Liver (tissue), 9 donors: ENCODE data around the gene ZNF530. TPM values are rescaled to one million over a fixed set of nuclear protein-coding genes. Genes with fewer than 3 reads are reported as not detected.

Experiments
- DNase-seq: peaks from one replicate; pipeline ENCODE4 v3.0.0-alpha.2; 2017; ENCODE audit warnings: low spot score
- H3K27ac ChIP-seq, 2 donors: one replicate each; pipeline ENCODE4 v1.7.0; 2013; ENCODE audit warnings: inconsistent platforms in 2 of 2, low read length in 2 of 2, control low read depth in 1 of 2, low read depth in 1 of 2, mild to moderate bottlenecking in 1 of 2
- H3K27me3 ChIP-seq, 4 donors: one replicate each; pipeline versions ENCODE4 v1.6.1 to v1.7.0; 2013; ENCODE audit warnings: low read length in 3 of 4, inconsistent platforms in 1 of 4, mild to moderate bottlenecking in 1 of 4, moderate library complexity in 1 of 4; ENCODE audit not compliant: control insufficient read depth in 4 of 4, insufficient read depth in 4 of 4
- H3K36me3 ChIP-seq, 4 donors: one replicate each; pipeline versions ENCODE4 v1.6.1 to v1.7.0; 2013; ENCODE audit warnings: low read length in 3 of 4, mild to moderate bottlenecking in 3 of 4, low read depth in 1 of 4, moderate library complexity in 1 of 4; ENCODE audit not compliant: control insufficient read depth in 4 of 4, insufficient read depth in 3 of 4
- H3K4me1 ChIP-seq, 4 donors: one replicate each; pipeline versions ENCODE4 v1.6.1 to v1.7.0; 2013; ENCODE audit warnings: low read length in 3 of 4, mild to moderate bottlenecking in 3 of 4, moderate library complexity in 1 of 4; ENCODE audit not compliant: control insufficient read depth in 4 of 4, insufficient read depth in 4 of 4
- H3K4me3 ChIP-seq, 3 donors: one replicate each; pipeline versions ENCODE4 v1.6.1 to v1.7.0; 2013; ENCODE audit warnings: low read length in 3 of 3, control low read depth in 1 of 3, low read depth in 1 of 3, mild to moderate bottlenecking in 1 of 3
- H3K9ac ChIP-seq, 2 donors: one replicate each; pipeline ENCODE4 v1.7.0; 2013; ENCODE audit warnings: low read length in 2 of 2, mild to moderate bottlenecking in 2 of 2, moderate library complexity in 2 of 2, control low read depth in 1 of 2, low read depth in 1 of 2
- H3K9me3 ChIP-seq, 4 donors: one replicate each; pipeline versions ENCODE4 v1.6.1 to v1.7.0; 2013; ENCODE audit warnings: low read length in 3 of 4; ENCODE audit not compliant: control insufficient read depth in 4 of 4
- EGR1 ChIP-seq, 2 donors: IDR thresholded peaks; 2 replicates each; pipeline ENCODE4 v1.6.1; 2016 to 2018; ENCODE audit warnings: antibody characterized with exemption in 2 of 2, low read depth in 2 of 2
- FOXA2 ChIP-seq: IDR thresholded peaks from 2 replicates; pipeline ENCODE4 v1.6.1; 2016; ENCODE audit warnings: antibody characterized with exemption
- GABPA ChIP-seq, 2 donors: IDR thresholded peaks in 1 of 2; conservative IDR thresholded peaks in 1 of 2; 2 replicates each; pipeline ENCODE4 v1.6.1; 2016; ENCODE audit warnings: antibody characterized with exemption in 2 of 2, mild to moderate bottlenecking in 1 of 2, moderate library complexity in 1 of 2
- HNF4G ChIP-seq: IDR thresholded peaks from 2 replicates; pipeline ENCODE4 v1.6.1; 2016; ENCODE audit warnings: antibody characterized with exemption
- JUND ChIP-seq, 2 donors: IDR thresholded peaks; 2 replicates each; pipeline ENCODE4 v1.6.1; 2016; ENCODE audit warnings: antibody characterized with exemption in 2 of 2
- NR2F2 ChIP-seq: IDR thresholded peaks from 2 replicates; pipeline ENCODE4 v1.6.1; 2016; ENCODE audit warnings: antibody characterized with exemption
- RAD21 ChIP-seq, 2 donors: IDR thresholded peaks; 2 replicates each; pipeline ENCODE4 v1.6.1; 2016; ENCODE audit warnings: antibody characterized with exemption in 2 of 2, mild to moderate bottlenecking in 2 of 2
- RXRA ChIP-seq, 2 donors: IDR thresholded peaks; 2 replicates each; pipeline ENCODE4 v1.6.1; 2017 to 2018; ENCODE audit warnings: antibody characterized with exemption in 2 of 2, mild to moderate bottlenecking in 1 of 2
- SP1 ChIP-seq: IDR thresholded peaks from 2 replicates; pipeline ENCODE4 v1.6.1; 2018; ENCODE audit warnings: antibody characterized with exemption, mild to moderate bottlenecking
- TAF1 ChIP-seq: conservative IDR thresholded peaks from 2 replicates; pipeline ENCODE4 v1.6.1; 2016; ENCODE audit warnings: antibody characterized with exemption, mild to moderate bottlenecking
- YY1 ChIP-seq: IDR thresholded peaks from 2 replicates; pipeline ENCODE4 v1.6.1; 2016; ENCODE audit warnings: antibody characterized with exemption, mild to moderate bottlenecking
- WGBS: extraction: QIAGEN DNeasy Blood & Tissue Kit; methylation state at CpG from one replicate; pipeline ENCODE4 v1.1.7; 2013; 5-methylcytosine and 5-hydroxymethylcytosine counted together
- polyA plus RNA-seq, 2 donors: library from polyadenylated mRNA; stranded (reverse) in 1 of 2; unstranded in 1 of 2; fragments of 200-250 nt in 1 of 2; fragments of >200 nt in 1 of 2; fragmentation: Nextera tagmentation in 1 of 2; extraction: Ambion mirVana in 1 of 2; gene quantifications; one replicate each; pipeline versions ENCODE4 v1.2.1 to v1.2.3, GENCODE V29; 2013 to 2015
- total RNA-seq, 2 donors: library from RNA; depleted of rRNA; stranded (reverse); fragments of >200 nt; gene quantifications; one replicate each; pipeline ENCODE4 v1.2.3, GENCODE V29; 2014
- TF ChIP-seq, protein P1 (sequence below): IDR thresholded peaks from 2 replicates; pipeline ENCODE4 v1.6.1; 2016; ENCODE audit warnings: antibody characterized with exemption
- TF ChIP-seq, protein P2 (sequence below): IDR thresholded peaks from 2 replicates; pipeline ENCODE4 v1.6.1; 2016; ENCODE audit warnings: antibody characterized with exemption
- TF ChIP-seq, protein P3 (sequence below): IDR thresholded peaks from 2 replicates; pipeline ENCODE4 v1.6.1; 2016; ENCODE audit warnings: antibody characterized with exemption
- TF ChIP-seq, protein P4 (sequence below): fragments of 150-350 bp; IDR thresholded peaks from 2 replicates; pipeline ENCODE4 v1.5.1; 2017; ENCODE audit warnings: improper control_type of control experiment, low read depth, low read length; ENCODE audit not compliant: missing input control
- donor health status: healthy.
- donor health status: healthy.
- donor health status: healthy.
- donor health status: healthy.
- donor health status: healthy.

Gene ZNF530
- total and polyA plus RNA-seq, 4 donors: 0.86 to 7.1 (median 1.4) TPM

- TF ChIP-seq, protein P1, sequence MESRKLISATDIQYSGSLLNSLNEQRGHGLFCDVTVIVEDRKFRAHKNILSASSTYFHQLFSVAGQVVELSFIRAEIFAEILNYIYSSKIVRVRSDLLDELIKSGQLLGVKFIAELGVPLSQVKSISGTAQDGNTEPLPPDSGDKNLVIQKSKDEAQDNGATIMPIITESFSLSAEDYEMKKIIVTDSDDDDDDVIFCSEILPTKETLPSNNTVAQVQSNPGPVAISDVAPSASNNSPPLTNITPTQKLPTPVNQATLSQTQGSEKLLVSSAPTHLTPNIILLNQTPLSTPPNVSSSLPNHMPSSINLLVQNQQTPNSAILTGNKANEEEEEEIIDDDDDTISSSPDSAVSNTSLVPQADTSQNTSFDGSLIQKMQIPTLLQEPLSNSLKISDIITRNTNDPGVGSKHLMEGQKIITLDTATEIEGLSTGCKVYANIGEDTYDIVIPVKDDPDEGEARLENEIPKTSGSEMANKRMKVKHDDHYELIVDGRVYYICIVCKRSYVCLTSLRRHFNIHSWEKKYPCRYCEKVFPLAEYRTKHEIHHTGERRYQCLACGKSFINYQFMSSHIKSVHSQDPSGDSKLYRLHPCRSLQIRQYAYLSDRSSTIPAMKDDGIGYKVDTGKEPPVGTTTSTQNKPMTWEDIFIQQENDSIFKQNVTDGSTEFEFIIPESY: no peak
- TF ChIP-seq RXRA (IDR thresholded peaks at IDR 0.05): no peak
Observed at GRCh38 chr19:57557659-57558058, 42.0 kb upstream of the ZNF530 start (continued).

DNA sequence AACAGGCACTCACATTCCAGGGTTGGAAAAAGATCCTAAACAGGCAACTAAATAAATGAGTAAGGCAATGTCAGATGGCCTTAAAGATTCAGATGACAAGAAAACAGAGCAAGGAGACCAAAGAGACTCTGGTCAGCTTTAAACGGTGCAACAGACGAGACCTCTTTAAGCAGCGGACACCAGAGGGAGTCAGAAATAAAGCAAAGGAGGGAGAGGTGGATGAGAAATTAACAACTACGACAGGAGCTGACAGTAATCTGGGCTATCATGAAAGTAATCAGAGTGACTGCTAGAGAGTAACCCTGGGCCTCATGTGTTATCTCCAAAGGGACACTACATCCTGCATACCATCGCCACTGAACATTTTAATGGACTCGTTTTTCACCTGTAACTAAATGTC is 41.2 kb upstream of the ZNF530 start:
- TF ChIP-seq YY1: no peak
- TF ChIP-seq EGR1 (IDR thresholded peaks at IDR 0.05; ENCODE audit: low read depth in 2 of 2): no peak
- TF ChIP-seq, protein P2, sequence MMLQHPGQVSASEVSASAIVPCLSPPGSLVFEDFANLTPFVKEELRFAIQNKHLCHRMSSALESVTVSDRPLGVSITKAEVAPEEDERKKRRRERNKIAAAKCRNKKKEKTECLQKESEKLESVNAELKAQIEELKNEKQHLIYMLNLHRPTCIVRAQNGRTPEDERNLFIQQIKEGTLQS: no peak
- no peak for TF ChIP-seq NR2F2
- TF ChIP-seq SP1: no peak
- TF ChIP-seq RAD21 (IDR thresholded peaks at IDR 0.05): no peak
- no peak overlapping the region for H3K9ac ChIP-seq
- H3K27ac ChIP-seq: no peak overlapping the region
- no peak for DNase-seq
- peak overlapping the region; percentile 70 to 91 (median 72) for H3K4me3 ChIP-seq
- H3K4me1 ChIP-seq: peaks cover 0 to 19% (median 11%) of the 10 kb centered on the region in 4 donors
- H3K9me3 ChIP-seq: peaks cover 27 to 54% (median 32%) of the 10 kb centered on the region in 4 donors
- 38% methylated on average over 6 of the region's 6 CpGs for WGBS
- no peaks in the 10 kb centered on the region for H3K27me3 ChIP-seq
- H3K36me3 ChIP-seq: peaks cover 12 to 30% (median 29%) of the 10 kb centered on the region in 4 donors

DNA sequence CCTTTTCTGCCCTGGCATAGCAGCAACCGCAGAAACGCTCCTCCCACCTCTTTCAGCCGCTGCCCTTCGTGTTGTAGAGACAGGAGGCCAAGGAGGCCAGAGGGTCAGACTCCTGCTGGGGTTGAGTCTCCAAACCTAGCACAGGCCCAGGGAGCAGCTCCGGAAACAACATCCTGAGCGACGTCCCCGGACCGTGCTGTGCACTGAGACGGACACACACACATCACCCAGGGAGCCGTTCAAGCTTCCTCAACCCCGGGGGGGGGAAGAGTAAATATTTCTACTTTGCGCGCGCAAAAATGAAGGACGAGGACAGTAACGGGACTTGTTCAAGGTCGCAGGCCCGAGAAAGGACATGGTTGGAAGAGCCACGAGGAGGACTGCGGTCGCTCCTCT is 40.7 kb upstream of the ZNF530 start:
- H3K27me3 ChIP-seq: no peaks in the 10 kb centered on the region
- H3K4me3 ChIP-seq: peak overlapping the region; percentile 70 to 91 (median 72)
- peak overlapping the region in 1 of 2 donors; percentile 86 for H3K9ac ChIP-seq
- TF ChIP-seq, protein P3, sequence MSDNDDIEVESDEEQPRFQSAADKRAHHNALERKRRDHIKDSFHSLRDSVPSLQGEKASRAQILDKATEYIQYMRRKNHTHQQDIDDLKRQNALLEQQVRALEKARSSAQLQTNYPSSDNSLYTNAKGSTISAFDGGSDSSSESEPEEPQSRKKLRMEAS: no peak
- no peak for TF ChIP-seq HNF4G
- TF ChIP-seq GABPA (IDR thresholded peaks at IDR 0.05 in 1 of 2, conservative IDR thresholded peaks at IDR 0.05 in 1 of 2): no peak
- TF ChIP-seq FOXA2: no peak
- no peak for TF ChIP-seq RXRA (IDR thresholded peaks at IDR 0.05)
- TF ChIP-seq JUND (IDR thresholded peaks at IDR 0.05): no peak
- TF ChIP-seq, protein P4, sequence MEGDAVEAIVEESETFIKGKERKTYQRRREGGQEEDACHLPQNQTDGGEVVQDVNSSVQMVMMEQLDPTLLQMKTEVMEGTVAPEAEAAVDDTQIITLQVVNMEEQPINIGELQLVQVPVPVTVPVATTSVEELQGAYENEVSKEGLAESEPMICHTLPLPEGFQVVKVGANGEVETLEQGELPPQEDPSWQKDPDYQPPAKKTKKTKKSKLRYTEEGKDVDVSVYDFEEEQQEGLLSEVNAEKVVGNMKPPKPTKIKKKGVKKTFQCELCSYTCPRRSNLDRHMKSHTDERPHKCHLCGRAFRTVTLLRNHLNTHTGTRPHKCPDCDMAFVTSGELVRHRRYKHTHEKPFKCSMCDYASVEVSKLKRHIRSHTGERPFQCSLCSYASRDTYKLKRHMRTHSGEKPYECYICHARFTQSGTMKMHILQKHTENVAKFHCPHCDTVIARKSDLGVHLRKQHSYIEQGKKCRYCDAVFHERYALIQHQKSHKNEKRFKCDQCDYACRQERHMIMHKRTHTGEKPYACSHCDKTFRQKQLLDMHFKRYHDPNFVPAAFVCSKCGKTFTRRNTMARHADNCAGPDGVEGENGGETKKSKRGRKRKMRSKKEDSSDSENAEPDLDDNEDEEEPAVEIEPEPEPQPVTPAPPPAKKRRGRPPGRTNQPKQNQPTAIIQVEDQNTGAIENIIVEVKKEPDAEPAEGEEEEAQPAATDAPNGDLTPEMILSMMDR: no peak
- no peak for TF ChIP-seq TAF1
- TF ChIP-seq, protein P1: no peak
- H3K9me3 ChIP-seq: peaks cover 24 to 54% (median 30%) of the 10 kb centered on the region in 4 donors
- peaks cover 0 to 19% (median 11%) of the 10 kb centered on the region in 4 donors for H3K4me1 ChIP-seq
- 2% methylated on average over 22 of the region's 22 CpGs for WGBS
- H3K36me3 ChIP-seq: peaks cover 9 to 25% (median 24%) of the 10 kb centered on the region in 4 donors
- DNase-seq: peak; percentile 43
- no peak overlapping the region for H3K27ac ChIP-seq
